Osteocyte (in vitro differentiated cells): ENCODE data around the gene OR6S1. TPM values are rescaled to one million over a fixed set of nuclear protein-coding genes. Genes with fewer than 3 reads are reported as not detected.
A peak's percentile ranks its signal among the peaks of the same experiment; 100 is the strongest.
"Not testable (repeated sequence)": the region's sequence is repeated elsewhere in the genome, so short reads cannot be mapped to it uniquely, and the experiment has no call there.

Experiments
- DNase-seq: peaks from one replicate; pipeline ENCODE4 v3.0.0; 2021; ENCODE audit warnings: mixed read lengths; ENCODE audit not compliant: unreplicated experiment; ENCODE audit errors: extremely low spot score
- H3K27ac Mint-ChIP-seq: one replicate; pipeline ENCODE4 v1.8.0; 2021; ENCODE audit warnings: mild to moderate bottlenecking, mixed read lengths; ENCODE audit not compliant: unreplicated experiment
- H3K27me3 Mint-ChIP-seq: one replicate; pipeline ENCODE4 v1.8.0; 2021; ENCODE audit warnings: mixed read lengths; ENCODE audit not compliant: unreplicated experiment
- H3K36me3 Mint-ChIP-seq: one replicate; pipeline ENCODE4 v1.8.0; 2021; ENCODE audit warnings: mixed read lengths; ENCODE audit not compliant: unreplicated experiment
- H3K4me1 Mint-ChIP-seq: one replicate; pipeline ENCODE4 v1.8.0; 2021; ENCODE audit warnings: mixed read lengths; ENCODE audit not compliant: unreplicated experiment
- H3K4me3 Mint-ChIP-seq: one replicate; pipeline ENCODE4 v1.8.0; 2021; ENCODE audit warnings: mild to moderate bottlenecking, moderate library complexity, mixed read lengths; ENCODE audit not compliant: unreplicated experiment
- H3K9me3 Mint-ChIP-seq: one replicate; pipeline ENCODE4 v1.8.0; 2021; ENCODE audit warnings: mixed read lengths; ENCODE audit not compliant: unreplicated experiment
- CTCF ChIP-seq: fragments of 200-600 bp; sonication (generic); IDR thresholded peaks from 2 replicates; pipeline ENCODE4 v1.5.0; 2021; ENCODE audit warnings: antibody characterized with exemption, mild to moderate bottlenecking, moderate library complexity
- total RNA-seq: library from RNA; stranded (reverse); gene quantifications from 2 replicates; pipeline ENCODE4 v1.2.1, GENCODE V29; 2021

The OR6S1 gene
- total RNA-seq, 1 donor from 2014 or later, result not detected

- TF ChIP-seq CTCF, result no peak
- Mint-ChIP-seq H3K4me3 (peak overlapping the region; percentile 73), H3K27ac (peak overlapping the region; percentile 51), H3K4me1 (peaks cover 38% of the 10 kb centered on the region), H3K36me3 (peaks cover 2% of the 10 kb centered on the region), H3K9me3 (no peaks in the 10 kb centered on the region), H3K27me3 (peaks cover 37% of the 10 kb centered on the region)
- no peak for DNase-seq
Observed at GRCh38 chr14:20624495-20625070, 16.9 kb downstream of the OR6S1 start.

- peaks cover 38% of the 10 kb centered on the region for H3K4me1 Mint-ChIP-seq
- H3K36me3 Mint-ChIP-seq, result peaks cover 2% of the 10 kb centered on the region
- peak overlapping the region; percentile 73 for H3K4me3 Mint-ChIP-seq
- TF ChIP-seq CTCF, result no peak
- no peak for DNase-seq
- H3K27me3 Mint-ChIP-seq, result peaks cover 35% of the 10 kb centered on the region
- no peaks in the 10 kb centered on the region for H3K9me3 Mint-ChIP-seq
- no peak overlapping the region for H3K27ac Mint-ChIP-seq
Observed at GRCh38 chr14:20623798-20624197, 17.7 kb downstream of the OR6S1 start.

GRCh38 chr14:20622816-20623291, 18.6 kb downstream of the OR6S1 start:
- H3K36me3 Mint-ChIP-seq, result no peaks in the 10 kb centered on the region
- TF ChIP-seq CTCF, result no peak
- no peak overlapping the region for H3K27ac Mint-ChIP-seq
- no peak for DNase-seq
- no peak overlapping the region for H3K4me3 Mint-ChIP-seq
- peaks cover 32% of the 10 kb centered on the region for H3K27me3 Mint-ChIP-seq
- H3K4me1 Mint-ChIP-seq, result peaks cover 32% of the 10 kb centered on the region
- no peaks in the 10 kb centered on the region for H3K9me3 Mint-ChIP-seq

- no peaks in the 10 kb centered on the region for H3K36me3 Mint-ChIP-seq
- no peak overlapping the region for H3K27ac Mint-ChIP-seq
- no peak overlapping the region for H3K4me3 Mint-ChIP-seq
- no peaks in the 10 kb centered on the region for H3K9me3 Mint-ChIP-seq
- TF ChIP-seq CTCF, result no peak
- H3K4me1 Mint-ChIP-seq, result peaks cover 21% of the 10 kb centered on the region
- peaks cover 20% of the 10 kb centered on the region for H3K27me3 Mint-ChIP-seq
- DNase-seq, result no peak
Observed at GRCh38 chr14:20620798-20621478, 20.6 kb downstream of the OR6S1 start.

GRCh38 chr14:20619688-20620087, 21.8 kb downstream of the OR6S1 start:
- not testable (repeated sequence) for DNase-seq, H3K27ac Mint-ChIP-seq, H3K4me3 Mint-ChIP-seq, H3K36me3 Mint-ChIP-seq, H3K9me3 Mint-ChIP-seq, H3K4me1 Mint-ChIP-seq
- H3K27me3 Mint-ChIP-seq, result peaks cover 17% of the 10 kb centered on the region
